ELF-1 (cell line): ENCODE measurements around the gene SLC12A4.
"Not testable (repeated sequence)": the region's sequence is repeated elsewhere in the genome, so short reads cannot be mapped to it uniquely, and the experiment has no call there.

Experiments used
- DNase-seq: peaks from one replicate; pipeline ENCODE4 v3.0.0-alpha.2; 2016; ENCODE audit warnings: low read depth, low spot score

The SLC12A4 gene

DNA sequence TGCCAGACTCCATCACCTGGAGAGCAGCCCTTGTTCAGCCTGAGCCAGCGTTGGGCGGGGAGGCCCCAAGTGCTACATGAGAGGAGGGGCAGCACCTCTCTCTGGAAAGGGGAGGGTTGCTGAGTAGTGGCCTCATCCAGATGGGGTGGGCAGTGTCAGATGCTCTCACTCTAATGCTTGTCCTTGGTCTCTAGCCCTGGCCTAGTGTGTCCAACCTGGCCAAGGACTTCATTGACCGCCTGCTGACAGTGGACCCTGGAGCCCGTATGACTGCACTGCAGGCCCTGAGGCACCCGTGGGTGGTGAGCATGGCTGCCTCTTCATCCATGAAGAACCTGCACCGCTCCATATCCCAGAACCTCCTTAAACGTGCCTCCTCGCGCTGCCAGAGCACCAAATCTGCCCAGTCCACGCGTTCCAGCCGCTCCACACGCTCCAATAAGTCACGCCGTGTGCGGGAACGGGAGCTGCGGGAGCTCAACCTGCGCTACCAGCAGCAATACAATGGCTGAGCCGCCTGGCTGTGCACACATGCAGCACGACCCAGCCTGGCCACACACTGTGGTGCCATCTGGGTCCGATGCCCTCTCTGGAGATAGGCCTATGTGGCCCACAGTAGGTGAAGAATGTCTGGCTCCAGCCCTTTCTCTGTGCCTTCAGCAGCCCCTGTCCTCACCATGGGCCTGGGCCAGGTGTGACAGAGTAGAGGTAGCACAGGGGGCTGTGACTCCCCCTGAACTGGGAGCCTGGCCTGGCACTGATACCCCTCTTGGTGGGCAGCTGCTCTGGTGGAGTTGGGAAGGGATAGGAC lies 41.1 kb downstream of the SLC12A4 start:
- no peak for DNase-seq

DNA sequence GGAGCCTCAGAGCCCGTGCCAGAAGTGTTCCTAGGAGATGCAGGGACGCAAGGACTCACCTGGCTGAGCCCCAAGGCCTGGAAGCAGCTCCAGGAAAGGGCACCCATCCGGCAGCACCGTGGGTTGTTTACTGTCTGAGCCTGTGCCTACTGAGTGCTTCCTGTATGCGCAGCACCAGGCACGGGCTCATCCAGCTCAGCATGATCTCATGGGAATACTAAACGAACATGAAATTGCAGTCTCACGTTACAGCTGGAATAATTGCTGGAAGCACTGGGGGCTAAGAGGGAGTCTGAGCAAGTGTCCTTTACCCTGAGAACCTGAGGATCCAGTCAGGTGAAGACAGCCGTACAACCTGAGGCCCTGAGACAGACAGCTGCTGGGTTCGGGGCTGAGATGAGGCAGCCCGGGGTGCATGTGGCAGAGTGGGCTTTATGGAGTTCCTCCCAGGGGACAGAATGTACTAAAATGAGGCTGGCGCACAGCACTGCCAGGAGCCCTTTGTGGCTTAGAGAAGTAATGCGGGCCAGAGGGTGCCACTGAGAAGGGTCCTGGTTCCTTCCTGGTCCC lies 42.2 kb downstream of the SLC12A4 start:
- peak; percentile 53 for DNase-seq

DNA sequence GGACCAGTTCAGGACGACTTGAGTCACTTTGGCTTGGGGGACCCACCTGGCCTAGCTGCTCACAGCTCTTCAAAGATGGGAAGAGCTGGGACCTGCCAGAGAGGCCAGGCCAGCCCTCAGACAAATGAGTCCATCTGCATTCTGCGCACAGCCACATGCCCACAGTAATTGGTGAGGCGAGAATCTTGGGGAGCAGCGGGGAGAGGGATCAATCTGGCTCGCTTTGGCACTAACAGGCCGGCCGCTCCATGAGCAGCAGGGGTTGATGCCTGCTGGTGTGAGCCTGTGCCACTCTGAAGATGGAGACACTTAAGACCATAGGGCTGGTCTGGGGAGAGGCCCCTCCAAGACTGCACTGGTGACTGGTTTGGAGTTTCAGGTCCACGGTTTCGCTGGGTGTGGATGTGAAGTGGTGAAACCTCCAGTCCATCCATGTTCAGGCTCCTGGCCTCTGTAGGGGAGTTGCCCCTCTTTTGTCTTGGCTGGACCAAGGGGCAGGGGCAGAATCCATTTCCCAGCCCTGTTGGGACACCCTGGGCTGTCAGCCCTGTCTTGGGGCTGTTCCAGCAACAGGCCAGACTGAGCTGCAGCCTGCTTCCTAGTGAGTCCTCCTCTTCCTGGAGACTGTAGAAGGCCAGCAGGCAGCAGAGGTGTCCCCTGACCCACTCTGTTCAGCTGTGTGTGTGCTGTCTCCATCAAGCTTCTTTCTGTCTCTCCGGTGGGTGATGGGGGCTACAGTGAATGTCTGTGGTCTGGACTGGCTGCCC lies 44.1 kb downstream of the SLC12A4 start:
- no peak for DNase-seq

DNA sequence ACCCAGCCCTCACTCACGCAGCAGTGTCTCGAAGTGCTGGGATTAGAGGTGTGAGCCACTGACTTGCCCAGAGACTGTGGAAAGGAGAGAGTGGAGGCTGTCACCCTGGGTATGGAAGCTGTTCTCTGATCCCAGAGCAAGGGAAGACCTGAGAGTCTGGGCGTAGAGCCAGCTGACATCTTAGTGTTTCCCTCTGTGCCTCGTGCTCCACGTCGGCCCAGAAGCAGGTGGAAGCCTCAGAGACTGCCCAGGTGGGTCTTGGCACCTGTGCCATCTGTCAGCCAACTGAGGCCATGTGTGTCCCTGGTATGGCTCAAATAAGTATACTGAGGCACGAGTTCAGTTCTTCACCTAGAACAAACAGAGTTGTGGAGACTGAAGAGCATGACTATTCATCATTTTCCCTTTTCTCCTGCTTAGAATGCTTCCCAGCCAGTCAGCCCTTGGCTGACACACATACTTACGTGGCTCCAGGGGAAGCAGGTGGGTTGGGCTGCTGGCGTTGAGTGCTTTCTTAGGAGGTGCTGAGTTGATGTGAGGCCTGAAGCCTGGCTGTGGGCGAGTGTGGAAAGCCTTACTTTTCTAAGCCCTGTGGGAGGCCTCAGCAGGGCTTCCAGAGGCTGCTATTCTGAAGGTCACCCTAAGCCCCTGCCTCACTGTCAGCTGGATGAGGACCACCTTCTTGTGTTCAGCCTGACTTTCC lies 44.9 kb downstream of the SLC12A4 start:
- DNase-seq: no peak

DNA sequence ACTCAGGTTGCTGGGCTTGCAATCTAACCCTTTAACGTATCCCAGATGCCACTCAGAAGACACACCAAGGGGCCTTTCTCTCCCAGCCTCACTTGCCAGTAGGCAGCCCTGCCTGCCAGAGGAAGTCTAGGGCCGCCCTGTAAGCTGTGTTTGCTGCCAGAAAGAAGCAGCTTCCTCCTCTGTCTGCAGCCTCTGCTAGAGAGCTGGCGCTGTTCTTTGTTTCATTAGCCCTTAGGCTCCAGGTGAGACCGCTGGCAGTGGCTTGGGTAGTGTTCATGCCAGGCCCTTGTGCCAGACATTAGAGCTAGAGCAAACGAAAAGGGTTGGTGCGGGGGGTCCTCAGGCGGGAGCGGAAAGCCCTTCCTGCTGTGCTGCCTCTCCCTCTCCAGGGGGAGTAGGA lies 45.7 kb downstream of the SLC12A4 start:
- DNase-seq: no peak

DNA sequence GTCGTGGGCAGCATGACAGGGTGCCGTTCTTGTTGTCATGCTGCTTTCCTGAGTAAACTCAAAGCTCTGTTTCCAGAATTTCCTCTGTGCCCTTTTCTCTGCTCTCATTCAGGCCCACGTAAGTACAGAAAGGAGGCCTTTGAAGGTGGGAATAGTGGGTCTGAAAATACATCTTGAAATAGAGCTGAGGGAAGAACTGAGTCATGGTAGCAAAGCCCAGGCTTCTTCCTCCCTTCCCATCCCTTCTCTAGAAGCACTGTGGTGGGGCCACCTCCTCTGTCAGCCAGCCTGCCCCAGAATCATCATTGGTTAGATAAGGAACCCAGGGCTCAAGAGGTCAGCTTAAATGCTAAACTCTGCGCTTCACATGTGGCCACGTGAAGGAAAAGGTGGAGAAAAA lies 46.2 kb downstream of the SLC12A4 start:
- DNase-seq: no peak

DNA sequence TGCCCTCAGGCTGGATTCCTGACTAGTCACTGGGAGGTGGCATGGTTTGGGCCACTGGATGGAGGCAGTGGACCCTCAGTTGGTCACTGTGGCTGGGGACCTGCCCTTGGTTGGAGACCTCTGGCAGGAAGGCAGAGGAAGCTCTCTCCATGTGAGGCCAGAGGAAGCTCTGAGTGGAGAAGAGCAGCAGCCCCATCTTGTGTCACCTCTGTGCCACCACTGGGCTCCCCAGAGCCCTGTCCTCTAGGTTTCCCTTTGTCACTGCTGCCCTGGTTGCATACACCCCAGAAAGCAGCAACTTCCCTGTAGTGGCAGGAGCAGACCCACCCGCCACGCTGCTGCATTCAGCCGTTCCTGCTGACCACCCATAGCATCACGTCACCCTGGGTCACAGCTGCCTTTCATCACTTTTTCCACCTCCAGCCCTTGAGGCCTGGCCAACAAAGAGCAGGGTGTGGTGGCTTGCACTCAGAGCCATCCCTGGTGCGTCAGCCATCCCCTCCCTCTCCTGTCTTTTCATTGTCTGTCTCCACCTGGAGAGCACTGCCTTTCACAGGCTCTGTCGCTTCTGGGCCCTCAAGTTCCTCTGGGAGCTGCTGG lies 48.7 kb downstream of the SLC12A4 start:
- no peak for DNase-seq

DNA sequence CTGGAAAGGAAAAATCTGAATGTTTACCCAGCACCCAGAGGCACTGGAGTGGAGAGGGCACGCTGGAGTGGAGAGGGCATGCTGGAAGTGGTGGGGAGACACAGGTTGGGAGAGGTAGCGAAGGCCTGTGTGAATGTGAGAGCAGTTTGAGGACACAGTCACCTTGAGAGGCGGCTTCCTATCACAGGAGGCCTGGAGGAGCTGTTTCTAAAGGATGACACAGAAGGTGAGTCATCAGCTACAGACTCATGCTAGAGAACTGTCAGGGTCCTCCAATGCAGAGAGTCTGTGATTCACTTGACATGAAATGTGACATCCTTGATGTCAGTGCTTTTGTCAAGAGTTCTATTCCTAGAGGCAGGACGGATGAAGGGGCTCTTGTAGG lies 50.6 kb downstream of the SLC12A4 start:
- no peak for DNase-seq

DNA sequence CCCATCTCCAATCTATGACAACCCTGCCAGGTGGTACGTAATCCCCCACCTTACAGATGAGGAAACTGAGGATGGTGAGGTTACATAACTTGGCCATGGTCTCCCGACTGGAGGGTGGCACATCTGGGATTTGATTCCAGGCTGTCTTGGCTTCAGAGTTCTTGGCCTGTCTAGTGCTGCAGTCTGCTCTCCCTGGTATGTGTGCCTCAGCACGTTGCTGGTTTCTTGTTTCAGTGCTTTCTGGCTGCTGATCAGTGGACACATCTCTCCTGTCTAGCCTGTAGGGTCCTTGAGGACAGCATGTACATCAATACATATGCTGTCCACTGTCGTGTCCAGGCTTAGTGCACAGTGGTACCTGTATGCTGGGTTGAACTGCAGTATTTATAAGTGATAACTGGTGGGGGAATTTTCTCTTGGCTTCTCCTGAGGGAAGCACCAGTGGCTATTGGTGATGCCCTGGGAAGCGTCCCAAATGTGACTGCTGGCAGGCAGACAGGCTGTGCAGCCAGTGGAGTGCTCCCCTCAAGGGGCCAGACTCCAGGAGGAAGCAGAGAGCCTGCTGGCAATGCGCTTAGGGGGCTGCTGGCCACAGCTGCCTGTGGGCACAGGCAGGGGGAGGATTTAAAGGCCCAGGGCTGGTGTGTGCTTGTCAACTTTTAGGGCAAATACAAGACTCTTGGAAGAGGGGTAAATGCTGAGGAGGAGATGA lies 51.1 kb downstream of the SLC12A4 start:
- no peak for DNase-seq

DNA sequence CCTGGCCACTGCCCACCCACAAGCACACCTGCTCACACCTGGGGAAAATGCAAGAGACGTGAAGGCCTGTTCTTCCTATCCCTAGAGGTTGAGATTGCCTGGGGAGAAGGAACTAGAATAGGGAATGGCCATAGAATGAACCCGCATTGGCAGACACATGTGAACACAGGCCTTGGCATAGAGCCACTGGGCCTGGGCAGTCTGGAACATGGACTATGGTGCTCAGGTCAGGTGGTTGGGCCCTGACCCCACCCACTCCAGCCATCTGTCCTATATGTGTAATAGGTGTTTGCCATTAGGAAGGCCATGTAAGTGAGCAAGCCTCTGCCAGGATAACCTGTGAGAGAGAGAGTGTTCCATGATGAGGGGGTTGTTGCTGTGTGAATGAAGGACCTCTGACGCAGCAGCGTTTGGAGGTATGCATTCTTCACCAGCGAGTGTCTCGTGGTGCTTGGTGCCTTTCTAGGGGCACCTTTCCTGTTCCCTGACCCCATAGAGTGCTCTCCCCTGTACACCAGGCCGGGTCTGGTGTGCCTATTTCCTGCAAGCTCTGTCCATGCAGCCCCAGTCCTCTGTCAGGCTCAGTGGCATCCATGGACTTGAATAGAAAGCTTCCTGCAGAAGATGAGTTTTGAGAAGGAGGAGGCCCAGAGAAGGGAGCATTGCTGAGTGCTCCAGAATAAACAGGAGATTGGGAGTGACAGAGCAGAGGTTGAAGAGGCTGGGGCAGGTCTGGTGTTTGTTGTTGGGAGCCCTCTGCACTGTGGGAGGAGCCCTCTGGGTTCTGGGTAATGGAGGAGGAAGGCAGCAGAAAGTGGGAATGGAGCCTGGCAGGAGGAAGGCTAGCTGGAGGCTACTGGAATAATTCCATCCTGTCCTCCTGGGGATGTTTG lies 52.4 kb downstream of the SLC12A4 start:
- DNase-seq: no peak

DNA sequence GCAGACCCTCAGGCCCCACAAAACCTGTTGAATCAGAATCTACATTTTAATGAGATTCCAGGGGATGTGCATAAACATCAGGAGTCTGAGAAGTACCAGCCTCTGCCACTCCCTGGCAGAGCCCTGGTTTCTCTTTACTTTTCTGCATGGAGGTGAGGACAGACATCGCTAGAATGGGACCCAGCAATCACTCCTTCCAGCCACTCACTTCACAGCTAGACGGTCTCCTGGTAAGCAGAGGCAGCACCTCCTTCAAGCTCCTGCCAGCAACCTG lies 53.0 kb downstream of the SLC12A4 start:
- not testable (repeated sequence) for DNase-seq

DNA sequence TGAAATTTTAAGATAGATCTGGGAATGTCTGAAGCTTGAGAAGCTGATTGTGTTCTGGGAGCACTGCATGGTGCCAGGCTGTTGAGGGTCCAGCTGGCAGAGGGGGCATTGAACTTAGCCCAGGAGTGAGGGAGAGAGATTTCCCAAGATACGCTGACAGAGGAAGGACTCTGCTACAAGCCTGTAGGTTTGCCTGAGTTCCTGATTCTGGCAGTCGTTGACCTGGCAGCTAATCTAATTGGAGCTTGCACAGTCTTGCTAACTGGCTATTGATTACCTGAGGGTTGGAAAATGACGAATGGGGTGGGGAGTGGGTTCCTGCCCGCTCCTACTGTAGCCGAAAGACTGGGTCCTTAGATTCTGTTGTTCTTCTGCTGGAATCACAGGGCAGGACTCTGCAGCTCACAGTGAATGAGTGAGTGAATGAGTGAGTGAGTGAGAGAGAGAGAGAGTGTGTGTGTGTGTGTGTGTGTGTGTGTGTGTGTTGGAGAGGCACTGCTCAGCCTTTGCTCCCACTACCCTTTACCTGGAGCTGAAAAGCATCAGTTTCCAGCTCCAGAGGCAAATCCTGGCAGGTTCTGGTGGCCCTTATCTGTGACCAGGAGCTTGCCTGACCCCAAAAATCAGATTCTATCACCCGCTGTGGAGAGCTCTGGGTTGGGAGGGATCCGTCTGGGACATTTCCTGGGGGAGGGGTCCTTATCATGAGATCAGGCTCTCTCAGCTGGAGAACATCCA lies 53.5 kb downstream of the SLC12A4 start:
- DNase-seq: peak; percentile 73

DNA sequence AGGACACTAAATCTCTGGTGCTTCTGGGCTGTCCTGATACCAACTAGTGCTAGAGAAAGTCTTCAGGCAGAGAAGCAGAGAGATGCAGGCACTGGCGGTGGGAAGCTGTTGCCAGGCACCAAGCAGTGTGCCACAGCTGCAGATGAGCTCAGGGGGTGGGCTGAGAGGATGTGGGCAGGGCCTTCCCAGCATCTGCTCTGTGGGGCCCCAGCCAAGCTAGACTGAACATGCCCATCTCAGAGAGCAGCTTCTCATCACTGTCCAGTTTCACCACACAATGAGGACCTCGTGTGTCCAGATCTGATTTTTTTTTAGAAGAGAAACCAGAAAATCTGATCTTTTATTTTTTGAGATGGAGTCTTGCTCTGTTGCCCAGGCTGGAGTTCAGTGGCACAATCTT lies 58.3 kb downstream of the SLC12A4 start:
- no peak for DNase-seq

DNA sequence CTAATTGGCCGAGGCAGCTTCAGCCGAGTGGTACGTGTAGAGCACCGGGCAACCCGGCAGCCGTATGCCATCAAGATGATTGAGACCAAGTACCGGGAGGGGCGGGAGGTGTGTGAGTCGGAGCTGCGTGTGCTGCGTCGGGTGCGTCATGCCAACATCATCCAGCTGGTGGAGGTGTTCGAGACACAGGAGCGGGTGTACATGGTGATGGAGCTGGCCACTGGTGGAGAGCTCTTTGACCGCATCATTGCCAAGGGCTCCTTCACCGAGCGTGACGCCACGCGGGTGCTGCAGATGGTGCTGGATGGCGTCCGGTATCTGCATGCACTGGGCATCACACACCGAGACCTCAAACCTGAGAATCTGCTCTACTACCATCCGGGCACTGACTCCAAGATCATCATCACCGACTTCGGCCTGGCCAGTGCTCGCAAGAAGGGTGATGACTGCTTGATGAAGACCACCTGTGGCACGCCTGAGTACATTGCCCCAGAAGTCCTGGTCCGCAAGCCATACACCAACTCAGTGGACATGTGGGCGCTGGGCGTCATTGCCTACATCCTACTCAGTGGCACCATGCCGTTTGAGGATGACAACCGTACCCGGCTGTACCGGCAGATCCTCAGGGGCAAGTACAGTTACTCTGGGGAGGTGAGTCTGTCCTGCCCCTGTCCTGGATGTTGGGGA lies 59.2 kb downstream of the SLC12A4 start:
- no peak for DNase-seq

DNA sequence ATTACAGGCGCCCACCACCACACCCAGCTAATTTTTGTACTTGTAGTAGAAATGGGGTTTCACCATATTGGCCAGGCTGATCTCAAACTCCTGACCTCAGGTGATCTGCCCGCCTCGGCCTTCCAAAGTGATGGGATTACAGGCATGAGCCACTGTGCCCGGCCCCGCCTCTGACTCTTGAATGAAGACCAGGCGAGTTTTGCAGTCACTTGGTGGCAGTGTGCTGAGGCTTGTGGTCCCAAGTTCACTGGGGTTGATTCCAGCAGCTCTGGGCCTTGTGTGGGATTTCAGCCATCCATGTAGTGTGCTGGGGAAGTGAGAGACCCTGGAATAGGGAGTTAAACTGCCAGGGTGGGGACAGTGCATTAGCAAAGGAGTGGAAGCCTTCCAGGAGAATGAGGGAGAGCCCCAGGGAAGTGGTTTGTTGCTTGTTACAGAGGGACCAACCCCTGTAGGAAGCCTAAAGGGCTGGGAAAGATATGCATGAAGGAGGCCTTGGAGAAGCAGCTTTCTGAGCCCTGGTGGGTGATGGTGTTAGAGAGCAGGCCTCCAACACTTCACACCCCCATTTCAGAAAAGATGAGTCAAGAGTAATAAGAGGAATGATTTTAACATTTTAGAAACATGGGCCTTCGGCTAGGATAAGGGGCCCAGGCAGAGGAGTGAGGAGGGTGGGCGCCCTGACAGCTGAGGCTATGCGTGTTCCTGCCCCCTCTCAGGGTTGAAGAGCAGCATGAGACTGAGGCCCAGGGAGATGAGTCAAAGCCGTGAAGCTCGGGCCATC lies 60.8 kb downstream of the SLC12A4 start:
- DNase-seq: no peak

DNA sequence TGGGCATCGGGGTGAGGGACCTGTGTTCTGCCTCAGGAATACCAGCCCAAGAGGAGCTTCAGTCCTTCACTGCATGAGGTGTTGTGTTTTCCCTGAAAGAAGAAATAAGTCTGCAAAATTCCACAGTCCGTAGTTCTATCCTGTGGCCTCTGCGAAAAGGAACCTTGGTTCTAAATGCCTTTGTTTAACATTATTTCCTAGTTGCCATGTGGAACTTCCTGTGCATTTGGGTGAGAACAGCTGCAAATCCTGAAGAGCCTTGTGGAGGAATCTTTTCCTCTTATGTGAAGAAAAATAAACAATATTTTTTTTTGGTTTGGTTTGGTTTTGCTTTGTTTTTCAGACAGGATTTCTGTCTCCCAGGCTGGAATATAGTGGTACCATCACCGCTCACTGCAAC lies 65.6 kb downstream of the SLC12A4 start:
- no peak for DNase-seq

DNA sequence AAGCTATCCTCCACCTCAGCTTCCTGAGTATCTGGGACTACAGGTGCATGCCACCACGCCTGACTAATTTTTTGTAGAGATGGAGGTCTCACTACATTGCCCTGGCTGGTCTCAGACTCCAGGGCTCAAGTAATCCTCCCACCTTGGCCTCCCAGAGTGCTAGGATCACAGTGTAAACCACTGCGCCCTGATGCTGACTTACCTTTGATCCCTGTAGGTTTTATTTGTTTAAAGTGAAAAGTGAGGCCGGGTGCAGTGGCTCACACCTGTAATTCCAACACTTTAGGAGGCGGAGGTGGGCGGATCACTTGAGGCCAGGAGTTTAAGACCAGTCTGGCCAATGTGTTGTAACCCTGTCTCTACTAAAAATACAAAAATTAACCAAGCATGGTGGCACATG lies 66.7 kb downstream of the SLC12A4 start:
- DNase-seq: no peak

DNA sequence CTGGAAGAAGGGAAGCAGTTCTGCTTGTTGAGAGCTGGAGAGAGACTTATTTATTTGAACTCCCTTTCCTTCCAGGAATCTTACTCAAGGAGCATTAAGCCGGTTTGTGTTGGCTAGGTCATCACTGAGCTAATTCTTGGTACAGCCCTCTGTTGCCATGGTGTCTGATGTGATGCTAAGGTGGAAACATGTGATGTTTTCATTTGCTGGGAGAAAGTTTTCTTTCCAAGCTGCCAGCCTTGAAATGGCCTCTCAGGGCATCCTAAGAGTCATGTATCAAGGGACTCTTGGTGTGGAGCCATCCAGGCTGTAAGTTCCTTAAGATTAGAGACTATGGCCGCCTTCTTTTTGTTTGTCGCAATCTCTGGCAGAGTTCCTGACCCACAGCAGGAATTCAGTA lies 71.2 kb downstream of the SLC12A4 start:
- no peak for DNase-seq
